SU-DHL-6 (cell line): ENCODE data around the gene TRPM3.

Source experiments
- H2AFZ ChIP-seq: fragments of 200-600 bp; sonication (generic); 2 replicates; pipeline ENCODE4 v1.6.1; 2014; ENCODE audit warnings: low read depth, mild to moderate bottlenecking, moderate library complexity, mixed read lengths, antibody characterized with exemption, low read length; ENCODE audit not compliant: severe bottlenecking
- H3F3A ChIP-seq: fragments of 200-600 bp; shearing (Covaris generic); 2 replicates; pipeline ENCODE4 v1.6.0; 2016; ENCODE audit warnings: antibody characterized with exemption, mild to moderate bottlenecking; ENCODE audit not compliant: insufficient read depth
- H3K27ac ChIP-seq: fragments of 200-600 bp; sonication (generic); 2 replicates; pipeline ENCODE4 v1.5.1; 2016; ENCODE audit warnings: low read depth, mild to moderate bottlenecking, low read length, moderate library complexity, mixed read lengths
- H3K27me3 ChIP-seq: fragments of 200-600 bp; sonication (generic), shearing (Covaris generic); 2 replicates; pipeline ENCODE4 v1.6.0; 2014; ENCODE audit warnings: mild to moderate bottlenecking, low read length
- H3K36me3 ChIP-seq: fragments of 200-600 bp; sonication (generic); 2 replicates; pipeline ENCODE4 v1.6.1; 2014; ENCODE audit warnings: mild to moderate bottlenecking, low read length, mixed read lengths
- H3K4me2 ChIP-seq: fragments of 300-600, 200-600 bp; shearing (Covaris generic), sonication (generic); 2 replicates; pipeline ENCODE4 v1.6.0; 2014; ENCODE audit warnings: low read length, low read depth, mild to moderate bottlenecking; ENCODE audit not compliant: poor library complexity, severe bottlenecking
- H3K4me3 ChIP-seq: fragments of 200-600 bp; sonication (generic); 2 replicates; pipeline ENCODE4 v1.5.1; 2014; ENCODE audit warnings: antibody characterized with exemption, low read length, mild to moderate bottlenecking, mixed read lengths; ENCODE audit not compliant: insufficient read depth, poor library complexity, severe bottlenecking
- H3K79me2 ChIP-seq: fragments of 200-600 bp; sonication (generic); 2 replicates; pipeline ENCODE4 v1.6.1; 2014; ENCODE audit warnings: mild to moderate bottlenecking, low read length, moderate library complexity; ENCODE audit not compliant: insufficient read depth
- H3K9ac ChIP-seq: fragments of 200-600 bp; sonication (generic); 2 replicates; pipeline ENCODE4 v1.7.0; 2014; ENCODE audit warnings: mild to moderate bottlenecking, low read length
- H3K9me2 ChIP-seq: fragments of 200-600 bp; sonication (generic); replicated peaks from 2 replicates; pipeline ENCODE4 v1.6.1; 2014; ENCODE audit warnings: low read length; ENCODE audit not compliant: insufficient read depth
- H3K9me3 ChIP-seq: fragments of 200-600 bp; sonication (generic); 2 replicates; pipeline ENCODE4 v1.6.1; 2014; ENCODE audit warnings: low read length, mixed read lengths; ENCODE audit not compliant: insufficient read depth
- H4K20me1 ChIP-seq: fragments of 200-600 bp; sonication (generic); 2 replicates; pipeline ENCODE4 v1.6.1; 2014; ENCODE audit warnings: low read depth, mild to moderate bottlenecking, antibody characterized with exemption, low read length, moderate library complexity, mixed read lengths
- CTCF ChIP-seq: fragments of 200-600 bp; sonication (generic); IDR thresholded peaks from one replicate; pipeline ENCODE4 v1.5.1; 2017; ENCODE audit warnings: antibody characterized with exemption, mild to moderate bottlenecking, low read length, moderate library complexity; ENCODE audit not compliant: insufficient read depth, poor library complexity, severe bottlenecking
- EZH2phosphoT487 ChIP-seq: fragments of 200-600 bp; sonication (generic), shearing (Covaris generic); conservative IDR thresholded peaks from 2 replicates; pipeline ENCODE4 v1.6.1; 2018; ENCODE audit warnings: mild to moderate bottlenecking, antibody characterized with exemption, low read length, moderate library complexity, mixed read lengths

The TRPM3 gene

DNA sequence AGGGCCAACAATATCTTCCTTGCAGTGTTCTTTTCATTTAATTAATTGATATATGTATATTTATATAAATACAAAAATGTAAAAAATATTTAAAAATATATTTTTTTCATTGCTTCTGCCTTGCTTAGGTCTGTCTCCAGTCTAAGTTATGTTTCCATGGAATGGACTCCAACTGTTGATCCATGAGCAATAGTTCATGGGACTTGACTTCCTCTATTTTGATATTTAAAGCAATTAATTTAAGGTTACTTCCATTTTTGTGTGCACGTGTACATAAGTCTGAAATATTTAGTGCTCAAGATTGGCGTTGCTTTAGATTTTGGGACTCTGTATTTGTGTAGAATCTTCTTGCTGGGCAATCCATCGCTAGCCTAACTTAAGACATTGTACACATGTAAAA lies 551.6 kb downstream of the TRPM3 start:
- no peaks in the 10 kb centered on the region for H3K9me3 ChIP-seq
- H3K9me2 ChIP-seq = no peaks in the 10 kb centered on the region
- no peak overlapping the region for H3K4me3 ChIP-seq
- H3K27ac ChIP-seq = no peak overlapping the region
- H3K4me2 ChIP-seq = no peak overlapping the region
- H4K20me1 ChIP-seq = no peaks in the 10 kb centered on the region
- TF ChIP-seq EZH2phosphoT487 (no peak), CTCF (no peak)
- no peaks in the 10 kb centered on the region for H3K27me3 ChIP-seq
- H3K9ac ChIP-seq = no peak overlapping the region
- no peaks in the 10 kb centered on the region for H3F3A ChIP-seq
- H2AFZ ChIP-seq = no peak overlapping the region
- H3K79me2 ChIP-seq = no peaks in the 10 kb centered on the region
- no peaks in the 10 kb centered on the region for H3K36me3 ChIP-seq

- no peak for TF ChIP-seq CTCF
- TF ChIP-seq EZH2phosphoT487 = no peak
- Histone ChIP-seq H3K36me3 (no peaks in the 10 kb centered on the region), H2AFZ (no peak overlapping the region), H3K4me3 (no peak overlapping the region), H4K20me1 (no peaks in the 10 kb centered on the region), H3K27me3 (no peaks in the 10 kb centered on the region), H3K9me2 (no peaks in the 10 kb centered on the region), H3K27ac (no peak overlapping the region), H3K9me3 (no peaks in the 10 kb centered on the region), H3K4me2 (no peak overlapping the region), H3K79me2 (no peaks in the 10 kb centered on the region), H3K9ac (no peak overlapping the region), H3F3A (no peaks in the 10 kb centered on the region)
These were observed 552.2 kb downstream of the TRPM3 start for GRCh38 chr9:70569070-70569772.

GRCh38 chr9:70567511-70567910 lies 553.9 kb downstream of the TRPM3 start:
- H3K27ac ChIP-seq = no peak overlapping the region
- no peak overlapping the region for H3K4me3 ChIP-seq
- no peaks in the 10 kb centered on the region for H3K36me3 ChIP-seq
- no peaks in the 10 kb centered on the region for H3K9me2 ChIP-seq
- no peaks in the 10 kb centered on the region for H3K79me2 ChIP-seq
- H3K4me2 ChIP-seq = no peak overlapping the region
- no peaks in the 10 kb centered on the region for H3K27me3 ChIP-seq
- TF ChIP-seq CTCF = no peak
- no peak for TF ChIP-seq EZH2phosphoT487
- H2AFZ ChIP-seq = no peak overlapping the region
- no peaks in the 10 kb centered on the region for H4K20me1 ChIP-seq
- H3K9ac ChIP-seq = no peak overlapping the region
- no peaks in the 10 kb centered on the region for H3K9me3 ChIP-seq
- no peaks in the 10 kb centered on the region for H3F3A ChIP-seq
